H9 (cell line): ENCODE results near the gene ACACB. TPM values are rescaled to one million over a fixed set of nuclear protein-coding genes. Genes with fewer than 3 reads are reported as not detected.

Experiments used
- DNase-seq: peaks from one replicate; pipeline ENCODE4 v3.0.0-alpha.2; 2017
- H2AFZ ChIP-seq: one replicate; pipeline ENCODE4 v1.6.1; 2013; ENCODE audit warnings: mild to moderate bottlenecking, low read length, control low read depth, moderate library complexity
- H2AK5ac ChIP-seq: 2 replicates; pipeline ENCODE4 v1.6.1; 2013; ENCODE audit warnings: low read length, control low read depth, mixed read lengths; ENCODE audit not compliant: insufficient read length
- H2BK120ac ChIP-seq: one replicate; pipeline ENCODE4 v1.6.1; 2013; ENCODE audit warnings: low read depth, mild to moderate bottlenecking, low read length, control low read depth, inconsistent platforms; ENCODE audit not compliant: poor library complexity, severe bottlenecking
- H2BK12ac ChIP-seq: 2 replicates; pipeline ENCODE4 v1.6.1; 2013; ENCODE audit warnings: low read length, control low read depth, mixed read lengths, low read depth; ENCODE audit not compliant: insufficient read length
- H2BK15ac ChIP-seq: 2 replicates; pipeline ENCODE4 v1.6.1; 2013; ENCODE audit warnings: low read depth, low read length, control low read depth
- H2BK20ac ChIP-seq: one replicate; pipeline ENCODE4 v1.6.1; 2013; ENCODE audit warnings: low read depth, mild to moderate bottlenecking, low read length, control low read depth, inconsistent platforms; ENCODE audit not compliant: poor library complexity, severe bottlenecking
- H2BK5ac ChIP-seq: 2 replicates; pipeline ENCODE4 v1.6.1; 2013; ENCODE audit warnings: low read length, control low read depth, mixed read lengths; ENCODE audit not compliant: insufficient read length
- H3K14ac ChIP-seq: 2 replicates; pipeline ENCODE4 v1.6.1; 2013; ENCODE audit warnings: low read length, control low read depth; ENCODE audit not compliant: insufficient read depth
- H3K18ac ChIP-seq: 2 replicates; pipeline ENCODE4 v1.6.1; 2013; ENCODE audit warnings: low read depth, mild to moderate bottlenecking, mixed read lengths, low read length, control low read depth; ENCODE audit not compliant: insufficient read length
- H3K23ac ChIP-seq: 2 replicates; pipeline ENCODE4 v1.6.1; 2013; ENCODE audit warnings: low read length, control low read depth, mixed read lengths, low read depth; ENCODE audit not compliant: insufficient read length
- H3K23me2 ChIP-seq: 2 replicates; pipeline ENCODE4 v1.6.1; 2013; ENCODE audit warnings: low read depth, mild to moderate bottlenecking, mixed read lengths, low read length, control low read depth; ENCODE audit not compliant: insufficient read length, poor library complexity, severe bottlenecking
- H3K27ac ChIP-seq: 2 replicates; pipeline ENCODE4 v1.5.1; 2013; ENCODE audit warnings: low read length, control low read depth, mixed read lengths, low read depth; ENCODE audit not compliant: insufficient read length
- H3K27me3 ChIP-seq: 2 replicates; pipeline ENCODE4 v1.6.1; 2013; ENCODE audit warnings: low read length, control low read depth, inconsistent platforms; ENCODE audit not compliant: insufficient read depth
- H3K4ac ChIP-seq: 2 replicates; pipeline ENCODE4 v1.6.1; 2013; ENCODE audit warnings: low read depth, mild to moderate bottlenecking, control low read depth, inconsistent platforms, low read length, moderate library complexity
- H3K4me1 ChIP-seq: 2 replicates; pipeline ENCODE4 v1.6.1; 2013; ENCODE audit warnings: low read length, control low read depth, inconsistent platforms; ENCODE audit not compliant: insufficient read depth
- H3K4me2 ChIP-seq: 2 replicates; pipeline ENCODE4 v1.6.1; 2013; ENCODE audit warnings: low read length, control low read depth, mixed read lengths; ENCODE audit not compliant: insufficient read length, insufficient read depth
- H3K56ac ChIP-seq: 2 replicates; pipeline ENCODE4 v1.6.1; 2013; ENCODE audit warnings: low read depth, mild to moderate bottlenecking, mixed read lengths, low read length, control low read depth; ENCODE audit not compliant: insufficient read length
- H3K79me1 ChIP-seq: 2 replicates; pipeline ENCODE4 v1.6.1; 2013; ENCODE audit warnings: low read depth, mild to moderate bottlenecking, moderate library complexity, low read length, control low read depth, inconsistent platforms; ENCODE audit not compliant: insufficient read depth, poor library complexity, severe bottlenecking
- H3K79me2 ChIP-seq: 2 replicates; pipeline ENCODE4 v1.6.1; 2013; ENCODE audit warnings: low read length, control low read depth, inconsistent platforms; ENCODE audit not compliant: insufficient read depth
- H3K9ac ChIP-seq: 2 replicates; pipeline ENCODE4 v1.6.1; 2013; ENCODE audit warnings: low read length, control low read depth, mixed read lengths; ENCODE audit not compliant: insufficient read length; ENCODE audit errors: extremely low read depth
- H3K9me3 ChIP-seq: one replicate; pipeline ENCODE4 v1.6.1; 2013; ENCODE audit warnings: low read depth, low read length, inconsistent platforms; ENCODE audit not compliant: control insufficient read depth
- H3T11ph ChIP-seq: one replicate; pipeline ENCODE4 v1.6.1; 2013; ENCODE audit warnings: mild to moderate bottlenecking, low read length, control low read depth, inconsistent platforms
- H4K20me1 ChIP-seq: one replicate; pipeline ENCODE4 v1.6.1; 2013; ENCODE audit not compliant: control insufficient read depth, insufficient read length, insufficient read depth
- H4K5ac ChIP-seq: 2 replicates; pipeline ENCODE4 v1.6.1; 2013; ENCODE audit warnings: low read depth, mild to moderate bottlenecking, mixed read lengths, low read length, control low read depth; ENCODE audit not compliant: insufficient read length
- H4K8ac ChIP-seq: replicated peaks from 2 replicates; pipeline ENCODE4 v1.6.1; 2013; ENCODE audit warnings: low read length, control low read depth, mixed read lengths, low read depth; ENCODE audit not compliant: insufficient read length
- H4K91ac ChIP-seq: 2 replicates; pipeline ENCODE4 v1.6.1; 2013; ENCODE audit warnings: low read depth, mild to moderate bottlenecking, moderate library complexity, mixed read lengths, low read length, control low read depth; ENCODE audit not compliant: insufficient read length
- H3K27ac Mint-ChIP-seq, 3 experiments: 2 replicates in 2 of 3; 3 replicates in 1 of 3; pipeline ENCODE4 v1.8.0; 2020 to 2021; ENCODE audit warnings: mixed read lengths in 3 of 3, mild to moderate bottlenecking in 1 of 3, moderate library complexity in 1 of 3
- H3K27me3 Mint-ChIP-seq: 2 replicates; pipeline ENCODE4 v1.8.0; 2021; ENCODE audit warnings: low read depth, mild to moderate bottlenecking, moderate library complexity, mixed read lengths
- H3K36me3 Mint-ChIP-seq, 3 experiments: 2 replicates in 2 of 3; 3 replicates in 1 of 3; pipeline ENCODE4 v1.8.0; 2020 to 2021; ENCODE audit warnings: low read depth in 3 of 3, mixed read lengths in 3 of 3; ENCODE audit not compliant: insufficient read depth in 1 of 3
- H3K4me1 Mint-ChIP-seq, 2 experiments: 2 replicates each; pipeline ENCODE4 v1.8.0; 2020; ENCODE audit warnings: mixed read lengths in 2 of 2
- H3K4me3 Mint-ChIP-seq, 2 experiments: 2 replicates in 1 of 2; 3 replicates in 1 of 2; pipeline ENCODE4 v1.8.0; 2020 to 2021; ENCODE audit warnings: mild to moderate bottlenecking in 2 of 2, mixed read lengths in 2 of 2, moderate library complexity in 1 of 2
- H3K9me3 Mint-ChIP-seq, 2 experiments: 2 replicates in 1 of 2; 3 replicates in 1 of 2; pipeline ENCODE4 v1.8.0; 2020; ENCODE audit warnings: mild to moderate bottlenecking in 2 of 2, mixed read lengths in 2 of 2, moderate library complexity in 1 of 2
- CTCF ChIP-seq: fragments of 200-600 bp; sonication (generic); conservative IDR thresholded peaks from 3 replicates; pipeline ENCODE4 v1.8.0; 2021; ENCODE audit warnings: antibody characterized with exemption, mild to moderate bottlenecking
- WGBS: extraction: QIAGEN DNeasy Blood & Tissue Kit; methylation state at CpG from one replicate; pipeline ENCODE4 v1.1.7; 2013; ENCODE audit warnings: missing lambda C conversion rate, low lambda C conversion rate, mixed read lengths; ENCODE audit not compliant: insufficient read length; ENCODE audit errors: extremely low coverage; 5-methylcytosine and 5-hydroxymethylcytosine counted together
- total RNA-seq: library from RNA; stranded (reverse); gene quantifications from 2 replicates; pipeline ENCODE4 v1.2.1, GENCODE V29; 2021

Gene ACACB
- total RNA-seq, 1 experiment from 2014 or later, result 14.2 TPM

- no peak overlapping the region for H3K4me2 ChIP-seq
- peaks cover 13% of the 10 kb centered on the region in 2 experiments for H3K4me1 Mint-ChIP-seq
- no peak overlapping the region for H4K5ac ChIP-seq
- DNase-seq, result no peak
- H3T11ph ChIP-seq, result no peak overlapping the region
- no peak overlapping the region for H3K27ac ChIP-seq
- H3K4me3 Mint-ChIP-seq, result no peak overlapping the region
- 100% methylated on average over 2 of the region's 4 CpGs for WGBS
- H3K79me1 ChIP-seq, result no peaks in the 10 kb centered on the region
- no peak overlapping the region for H3K18ac ChIP-seq
- H3K9ac ChIP-seq, result no peak overlapping the region
- no peak overlapping the region for H4K8ac ChIP-seq
- no peak overlapping the region for H2AK5ac ChIP-seq
- TF ChIP-seq CTCF, result no peak
- no peak overlapping the region for H3K27ac Mint-ChIP-seq
- peaks cover 22% of the 10 kb centered on the region for H3K27me3 Mint-ChIP-seq
- no peak overlapping the region for H2BK12ac ChIP-seq
- H2BK15ac ChIP-seq, result no peak overlapping the region
- H3K23me2 ChIP-seq, result peaks cover 8% of the 10 kb centered on the region
- no peak overlapping the region for H2BK20ac ChIP-seq
- no peaks in the 10 kb centered on the region for H3K79me2 ChIP-seq
- no peak overlapping the region for H3K23ac ChIP-seq
- no peak overlapping the region for H3K4ac ChIP-seq
- H4K91ac ChIP-seq, result no peak overlapping the region
- H3K4me1 ChIP-seq, result no peaks in the 10 kb centered on the region
- no peaks in the 10 kb centered on the region for H3K9me3 Mint-ChIP-seq
- H3K36me3 Mint-ChIP-seq, result no peaks in the 10 kb centered on the region
- no peak overlapping the region for H3K56ac ChIP-seq
- no peak overlapping the region for H3K14ac ChIP-seq
- H3K27me3 ChIP-seq, result no peaks in the 10 kb centered on the region
- no peak overlapping the region for H2AFZ ChIP-seq
- no peak overlapping the region for H2BK120ac ChIP-seq
- H4K20me1 ChIP-seq, result no peaks in the 10 kb centered on the region
- no peaks in the 10 kb centered on the region for H3K9me3 ChIP-seq
- H2BK5ac ChIP-seq, result no peak overlapping the region
Observed at GRCh38 chr12:109151457-109151856, 35.1 kb downstream of the ACACB start.
